ENCODE data around the gene CPPED1.

- TF ChIP-seq CTCF (IDR thresholded peaks at IDR 0.05): no peak
- TF ChIP-seq POLR2A (IDR thresholded peaks at IDR 0.05): no peak
- TF ChIP-seq EP300 (IDR thresholded peaks at IDR 0.05): no peak
- no peak for TF ChIP-seq POLR2AphosphoS5 (IDR thresholded peaks at IDR 0.05)
Observed at GRCh38 chr16:12752159-12752558, 51.5 kb downstream of the CPPED1 start.

Measured in gastroesophageal sphincter (tissue), 3 donors.